Kidney (tissue), 14 donors: ENCODE data around the gene SLC45A3. TPM values are rescaled to one million over a fixed set of nuclear protein-coding genes. Genes with fewer than 3 reads are reported as not detected.

ENCODE experiments used
- DNase-seq, 5 donors: peaks; one replicate each; pipeline ENCODE4 v3.0.0-alpha.2; 2013 to 2020
- FAIRE-seq: peaks from 2 replicates; lab custom pipeline; 2012; peaks lifted over from hg19 to GRCh38; lab: Jason Lieb, UNC
- H3K27ac ChIP-seq, 2 donors: one replicate each; pipeline ENCODE4 v1.7.0; 2013; ENCODE audit warnings: low read depth in 2 of 2, low read length in 2 of 2, inconsistent platforms in 1 of 2
- H3K27me3 ChIP-seq: one replicate; pipeline ENCODE4 v1.7.1; 2013; ENCODE audit warnings: low read length, inconsistent platforms; ENCODE audit not compliant: control insufficient read depth, insufficient read depth
- H3K36me3 ChIP-seq, 3 donors: one replicate each; pipeline versions ENCODE4 v1.7.0 to v1.7.1; 2013; ENCODE audit warnings: low read length in 3 of 3, control low read depth in 1 of 3, inconsistent platforms in 1 of 3; ENCODE audit not compliant: insufficient read depth in 3 of 3, control insufficient read depth in 2 of 3
- H3K4me1 ChIP-seq, 3 donors: one replicate each; pipeline versions ENCODE4 v1.7.0 to v1.7.1; 2013; ENCODE audit warnings: low read length in 3 of 3, inconsistent platforms in 1 of 3, low read depth in 1 of 3; ENCODE audit not compliant: control insufficient read depth in 2 of 3, insufficient read depth in 2 of 3
- H3K4me3 ChIP-seq, 3 donors: one replicate each; pipeline versions ENCODE4 v1.7.0 to v1.8.1; 2013; ENCODE audit warnings: low read length in 3 of 3, control low read depth in 1 of 3, inconsistent platforms in 1 of 3
- H3K9ac ChIP-seq, 3 donors: one replicate each; pipeline versions ENCODE4 v1.7.0 to v1.7.1; 2013; ENCODE audit warnings: low read length in 3 of 3, control low read depth in 1 of 3, inconsistent platforms in 1 of 3
- H3K9me3 ChIP-seq, 3 donors: one replicate each; pipeline versions ENCODE4 v1.7.0 to v1.7.1; 2013; ENCODE audit warnings: low read length in 3 of 3, control low read depth in 1 of 3, inconsistent platforms in 1 of 3; ENCODE audit not compliant: control insufficient read depth in 2 of 3, insufficient read depth in 1 of 3
- intact Hi-C: fragments of 100-400 bp; cut with DNase I; formaldehyde crosslinking; loops from one replicate; pipeline ENCODE4 v1.11.1; 2022
- polyA plus RNA-seq: library from polyadenylated mRNA; stranded (reverse); fragments of 350-450 nt; fragmentation: Illumina TruSeq; extraction: RNeasy Lipid Tissue Mini Kit (QIAGEN cat#74804); gene quantifications from one replicate; pipeline ENCODE4 v1.2.3, GENCODE V29; 2014; ENCODE audit warnings: low read depth, low replicate concordance; ENCODE audit not compliant: insufficient read depth
- total RNA-seq: library from RNA; stranded (reverse); fragmentation: NEBNext Ultra II Directional; extraction: Animal tissue kit (Norgen Biotek cat#: 25700); gene quantifications from one replicate; pipeline ENCODE4 v1.2.1, GENCODE V29; 2021
- TF ChIP-seq, protein P1 (sequence below): IDR thresholded peaks from 3 replicates; pipeline ENCODE4 v1.5.1; 2012; ENCODE audit warnings: mild to moderate bottlenecking, moderate library complexity, borderline replicate concordance; ENCODE audit not compliant: insufficient read depth; ENCODE audit errors: extremely low read depth
- donor health status: control.
- donor health status: control.
- donor health status: control.
- donor health status: control.
- donor health status: control.
- donor health status: DM: yes; HTN: yes; CAD: no.
- donor health status: Normal renal cell carcinoma (clear cell type).

SLC45A3 gene
- total and polyA plus RNA-seq, 2 donors from 2014 or later, result 6.8 to 7.2 TPM

DNA sequence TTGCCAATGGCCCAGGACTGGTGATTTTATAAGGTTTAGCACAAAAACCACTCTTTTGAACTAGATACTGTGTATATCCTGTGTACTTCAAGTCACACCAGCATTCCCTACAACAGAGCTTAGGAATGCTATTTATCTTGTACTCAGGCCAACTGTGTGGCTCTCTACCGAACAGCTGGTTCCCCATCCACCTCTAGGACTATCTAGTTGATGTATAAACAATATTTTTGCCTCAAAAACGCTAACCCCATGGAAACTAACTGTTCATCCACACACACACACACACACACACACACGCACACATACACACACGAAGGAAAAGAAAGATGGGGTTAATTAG is 28.7 kb upstream of the SLC45A3 start:
- peak overlapping the region in 1 of 2 donors; percentile 10 for H3K27ac ChIP-seq
- TF ChIP-seq, protein P1, sequence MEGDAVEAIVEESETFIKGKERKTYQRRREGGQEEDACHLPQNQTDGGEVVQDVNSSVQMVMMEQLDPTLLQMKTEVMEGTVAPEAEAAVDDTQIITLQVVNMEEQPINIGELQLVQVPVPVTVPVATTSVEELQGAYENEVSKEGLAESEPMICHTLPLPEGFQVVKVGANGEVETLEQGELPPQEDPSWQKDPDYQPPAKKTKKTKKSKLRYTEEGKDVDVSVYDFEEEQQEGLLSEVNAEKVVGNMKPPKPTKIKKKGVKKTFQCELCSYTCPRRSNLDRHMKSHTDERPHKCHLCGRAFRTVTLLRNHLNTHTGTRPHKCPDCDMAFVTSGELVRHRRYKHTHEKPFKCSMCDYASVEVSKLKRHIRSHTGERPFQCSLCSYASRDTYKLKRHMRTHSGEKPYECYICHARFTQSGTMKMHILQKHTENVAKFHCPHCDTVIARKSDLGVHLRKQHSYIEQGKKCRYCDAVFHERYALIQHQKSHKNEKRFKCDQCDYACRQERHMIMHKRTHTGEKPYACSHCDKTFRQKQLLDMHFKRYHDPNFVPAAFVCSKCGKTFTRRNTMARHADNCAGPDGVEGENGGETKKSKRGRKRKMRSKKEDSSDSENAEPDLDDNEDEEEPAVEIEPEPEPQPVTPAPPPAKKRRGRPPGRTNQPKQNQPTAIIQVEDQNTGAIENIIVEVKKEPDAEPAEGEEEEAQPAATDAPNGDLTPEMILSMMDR, result no peak
- no peaks in the 10 kb centered on the region for H3K9me3 ChIP-seq
- H3K4me3 ChIP-seq, result no peak overlapping the region
- no peaks in the 10 kb centered on the region for H3K27me3 ChIP-seq
- peak in 1 of 5 donors; percentile 55 for DNase-seq
- no peak overlapping the region for H3K9ac ChIP-seq
- intact Hi-C loops, result no loop called here
- peaks cover 0 to 17% (median 9%) of the 10 kb centered on the region in 3 donors for H3K4me1 ChIP-seq
- peaks cover 0 to 4% (median 0%) of the 10 kb centered on the region in 3 donors for H3K36me3 ChIP-seq
- no peak for FAIRE-seq

- Histone ChIP-seq H3K9me3 (no peaks in the 10 kb centered on the region), H3K4me1 (peaks cover 0 to 17% (median 9%) of the 10 kb centered on the region in 3 donors), H3K27ac (peak overlapping the region in 1 of 2 donors; percentile 44), H3K36me3 (peaks cover 0 to 4% (median under 1%) of the 10 kb centered on the region in 3 donors), H3K9ac (no peak overlapping the region), H3K4me3 (no peak overlapping the region), H3K27me3 (no peaks in the 10 kb centered on the region)
- FAIRE-seq (no peak), DNase-seq (no peak)
- TF ChIP-seq, protein P1, result no peak
- intact Hi-C loops, result no loop called here
Observed at GRCh38 chr1:205706601-205707502, 26.5 kb upstream of the SLC45A3 start.

DNA sequence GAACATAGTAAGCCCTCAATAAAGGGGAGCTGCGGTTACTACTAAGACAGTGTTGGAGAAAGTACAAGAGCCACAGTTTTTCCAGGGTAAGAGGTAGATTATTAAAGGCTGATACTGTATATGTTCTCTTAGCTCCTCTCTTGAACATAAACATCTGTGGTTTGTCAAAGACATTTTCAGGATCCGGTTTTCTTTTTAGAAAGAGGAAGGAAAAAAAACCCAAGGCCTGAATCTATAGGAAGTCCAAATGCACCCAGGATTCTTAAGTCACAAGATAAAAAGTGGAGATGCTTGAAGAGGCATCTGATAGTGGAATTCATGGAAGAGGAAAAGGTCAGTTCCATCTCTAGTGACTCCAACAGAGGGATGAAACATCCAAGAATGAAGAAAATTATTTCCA is 24.6 kb upstream of the SLC45A3 start:
- Histone ChIP-seq H3K9ac (no peak overlapping the region), H3K27me3 (no peaks in the 10 kb centered on the region), H3K9me3 (no peaks in the 10 kb centered on the region), H3K4me1 (peaks cover 0 to 17% (median 11%) of the 10 kb centered on the region in 3 donors), H3K4me3 (no peak overlapping the region), H3K27ac (no peak overlapping the region), H3K36me3 (peaks cover 0 to 3% (median 0%) of the 10 kb centered on the region in 3 donors)
- FAIRE-seq (no peak), DNase-seq (no peak)
- intact Hi-C loops, result no loop called here
- TF ChIP-seq, protein P1, result no peak
